ENCODE data around the gene PTPN23. TPM values are rescaled to one million over a fixed set of nuclear protein-coding genes. Genes with fewer than 3 reads are reported as not detected.

PTPN23 gene
- total and polyA plus RNA-seq, 9 of the 15 experiments (the other 6 are each of a cell fraction or from before 2014, with no cell fraction given), result 0.41 to 58.7 (median 7.2) TPM

- 79% methylated on average over 2 of the region's 2 CpGs for WGBS (ENCODE audit: insufficient coverage, low coverage, missing lambda C conversion rate)
- H3K9ac ChIP-seq (ENCODE audit: insufficient read depth in 1 of 2, low read depth in 2 of 2, low read length in 2 of 2), result no peak overlapping the region
- H3K4me1 ChIP-seq (replicated peaks in 1 of 2; ENCODE audit: control insufficient read depth in 2 of 2, insufficient read depth in 2 of 2, low read length in 2 of 2), result peaks cover 0 to 3% of the 10 kb centered on the region in 2 experiments; a peak in 1 of 5 replicates
- H2AFZ ChIP-seq (ENCODE audit: low read depth, low read length), result no peak overlapping the region
- H3K79me2 ChIP-seq (ENCODE audit: control insufficient read depth, insufficient read depth, low read length), result no peaks in the 10 kb centered on the region
- H3K9me1 ChIP-seq (ENCODE audit: control insufficient read depth, insufficient read depth, low read length), result no peaks in the 10 kb centered on the region
- intact Hi-C loops (cut with micrococcal nuclease) (no loop called here), in situ Hi-C loops (cut with MboI) (no loop called here)
- no peaks in the 10 kb centered on the region for H3K27me3 ChIP-seq (ENCODE audit: control insufficient read depth in 2 of 2, insufficient read depth in 2 of 2, low read length in 2 of 2)
- ChIA-PET CTCF (ENCODE audit: low intra/inter-chr PET ratio) (no interaction called here), POLR2A (interaction anchor here (1.0 to 1.1 kb wide), 2 partner anchors 11 to 16 kb away, joined by 3 to 4 read pairs; no protein-coding TSS in a partner anchor)
- no peak overlapping the region for H3K4me2 ChIP-seq (ENCODE audit: insufficient read depth, low read length)
- peaks cover 95% of the 10 kb centered on the region for H3K36me3 ChIP-seq (ENCODE audit: control insufficient read depth, insufficient read depth, low read length)
- H3K9me3 ChIP-seq (replicated peaks; ENCODE audit: control insufficient read depth, insufficient read depth, low read depth, low read length), result no peaks in the 10 kb centered on the region
- no peak overlapping the region for H3K4me3 ChIP-seq
- no peak for FAIRE-seq
- no peak overlapping the region for H3K27ac ChIP-seq (ENCODE audit: extremely low read depth, low read depth, low read length)
- no peaks in the 10 kb centered on the region for H4K20me1 ChIP-seq (replicated peaks; ENCODE audit: control insufficient read depth, insufficient read depth, low read length)
- TF ChIP-seq ZNF280B (CRISPR knock-in tag; IDR thresholded peaks at IDR 0.05) (no peak), FOXA1 (IDR thresholded peaks at IDR 0.05; ENCODE audit: borderline replicate concordance) (no peak), CEBPZ (IDR thresholded peaks at IDR 0.05; ENCODE audit: borderline replicate concordance, low read depth, low read length) (no peak), ZBTB11 (CRISPR knock-in tag; IDR thresholded peaks at IDR 0.05) (no peak), MXD1 (CRISPR knock-in tag; IDR thresholded peaks at IDR 0.05; ENCODE audit: borderline replicate concordance, poor library complexity, severe bottlenecking) (no peak), HMBOX1 (IDR thresholded peaks at IDR 0.05) (no peak), ZKSCAN1 (IDR thresholded peaks at IDR 0.05; ENCODE audit: low read depth, low read length) (no peak), PHF21A (IDR thresholded peaks at IDR 0.05; ENCODE audit: borderline replicate concordance, low read depth) (no peak), ETV5 (CRISPR knock-in tag; IDR thresholded peaks at IDR 0.05; ENCODE audit: low read depth) (no peak), RFX7 (CRISPR knock-in tag; IDR thresholded peaks at IDR 0.05) (no peak)
- no TSS peak for BruUV-seq (replicated peaks)
- no peak for DNase-seq (ENCODE audit: extremely low read depth in 1 of 4, low spot score in 3 of 4)
- no peak for ATAC-seq
Observed at GRCh38 chr3:47339951-47340350, 40.9 kb upstream of the PTPN23 start.
